IPS DF 19.7 (cell line): Measurements from ENCODE around the gene SCN9A.

Experiments used
- DNase-seq: peaks from one replicate; pipeline ENCODE4 v3.0.0-alpha.2; 2013; ENCODE audit warnings: low read depth, low spot score

SCN9A gene

GRCh38 chr2:166180951-166181812, 194.6 kb downstream of the SCN9A start:
- peak; percentile 9 for DNase-seq

- no peak for DNase-seq
These were observed 196.5 kb downstream of the SCN9A start for GRCh38 chr2:166179201-166179600.

GRCh38 chr2:166173263-166173662, 202.5 kb downstream of the SCN9A start:
- no peak for DNase-seq

GRCh38 chr2:166171216-166171615, 204.5 kb downstream of the SCN9A start:
- no peak for DNase-seq

- no peak for DNase-seq
These were observed 205.4 kb downstream of the SCN9A start for GRCh38 chr2:166170356-166170755.

GRCh38 chr2:166167449-166167848, 208.3 kb downstream of the SCN9A start:
- no peak for DNase-seq

GRCh38 chr2:166163775-166164174, 212.0 kb downstream of the SCN9A start:
- DNase-seq, result no peak

- no peak for DNase-seq
These were observed 217.2 kb downstream of the SCN9A start for GRCh38 chr2:166158546-166158945.

- no peak for DNase-seq
These were observed 218.2 kb downstream of the SCN9A start for GRCh38 chr2:166157578-166157977.

- no peak for DNase-seq
These were observed 218.7 kb downstream of the SCN9A start for GRCh38 chr2:166156985-166157490.

- no peak for DNase-seq
These were observed 220.2 kb downstream of the SCN9A start for GRCh38 chr2:166155589-166155988.

- no peak for DNase-seq
These were observed 220.9 kb downstream of the SCN9A start for GRCh38 chr2:166154685-166155338.

GRCh38 chr2:166152064-166152463, 223.7 kb downstream of the SCN9A start:
- no peak for DNase-seq

GRCh38 chr2:166148500-166149400, 227.0 kb downstream of the SCN9A start:
- no peak for DNase-seq

GRCh38 chr2:166147883-166148282, 227.9 kb downstream of the SCN9A start:
- DNase-seq, result no peak
